Endometrium (tissue), 2 donors: ENCODE data around the gene RELT.
"Not testable (repeated sequence)": the region's sequence is repeated elsewhere in the genome, so short reads cannot be mapped to it uniquely, and the experiment has no call there.

ENCODE experiments used
- FAIRE-seq: peaks from 2 replicates; lab custom pipeline; 2012; peaks lifted over from hg19 to GRCh38; lab: Jason Lieb, UNC
- donor health status: control.
- donor health status: control.

The RELT gene

GRCh38 chr11:73404506-73405145, 28.4 kb downstream of the RELT start:
- FAIRE-seq: no peak

- FAIRE-seq: no peak
Measured at GRCh38 chr11:73405146-73405510, 28.9 kb downstream of the RELT start.

DNA sequence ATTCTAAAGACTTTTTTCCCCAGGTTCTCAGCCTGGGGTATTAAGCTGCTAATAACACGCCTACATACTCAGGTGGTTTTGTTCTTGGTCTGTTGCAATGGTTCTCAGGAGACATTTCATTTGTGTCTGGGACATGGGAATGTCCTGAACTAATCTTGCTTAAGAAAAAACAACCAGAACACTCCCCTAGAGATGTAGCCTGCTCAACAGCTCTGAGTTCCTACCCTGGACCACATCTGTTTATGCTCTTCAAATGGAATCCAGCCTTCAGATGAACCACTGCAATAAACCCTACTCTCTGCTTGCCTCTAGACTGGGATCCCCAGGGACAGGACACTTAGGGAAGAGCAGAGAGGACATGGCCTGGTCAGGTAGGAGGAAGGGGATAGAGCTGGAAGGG, 29.9 kb downstream of the RELT start:
- no peak for FAIRE-seq

- FAIRE-seq: no peak
Measured at GRCh38 chr11:73406619-73407018, 30.4 kb downstream of the RELT start.

- no peak for FAIRE-seq
Measured at GRCh38 chr11:73409431-73409830, 33.2 kb downstream of the RELT start.

DNA sequence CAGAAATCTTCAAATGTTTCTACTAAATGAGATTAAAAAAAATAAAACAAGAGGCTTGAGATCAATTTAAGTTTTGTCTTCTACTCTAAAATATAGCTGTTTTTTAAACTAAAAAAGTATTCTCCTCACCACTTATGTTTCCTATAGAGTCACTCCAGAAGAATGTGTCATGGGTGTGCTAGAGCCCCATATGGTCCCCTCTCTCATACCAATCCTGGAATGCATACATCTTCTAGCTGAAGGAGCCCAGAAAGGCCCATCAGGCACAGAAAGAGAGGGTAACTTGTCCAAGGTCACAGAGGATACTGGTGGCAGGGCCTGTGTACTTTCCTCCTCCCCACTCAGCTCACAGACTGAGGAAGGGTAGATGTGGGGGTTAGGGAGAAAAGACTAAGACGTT, 34.4 kb downstream of the RELT start:
- no peak for FAIRE-seq

DNA sequence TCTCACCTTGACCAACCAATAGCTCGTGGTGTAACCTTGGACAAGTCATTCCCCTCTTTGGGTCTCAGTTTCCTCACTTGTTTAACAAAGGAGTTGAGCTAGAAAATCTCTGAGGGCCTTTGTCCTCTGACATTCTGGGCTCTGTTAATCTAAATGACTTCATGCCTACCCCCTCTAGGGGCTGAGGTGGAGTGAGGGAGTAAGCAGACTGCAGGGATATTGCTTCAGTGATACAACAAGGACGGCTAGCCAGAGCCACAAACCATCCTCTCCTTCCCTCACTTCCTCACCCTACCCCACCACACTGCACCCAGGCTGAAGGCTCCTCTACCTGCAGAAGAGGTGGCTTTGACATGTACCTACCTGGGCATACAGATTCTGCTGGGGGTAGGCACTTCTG, 34.8 kb downstream of the RELT start:
- no peak for FAIRE-seq

- FAIRE-seq: no peak
Measured at GRCh38 chr11:73412308-73412707, 36.1 kb downstream of the RELT start.

GRCh38 chr11:73413256-73413655, 37.1 kb downstream of the RELT start:
- no peak for FAIRE-seq

DNA sequence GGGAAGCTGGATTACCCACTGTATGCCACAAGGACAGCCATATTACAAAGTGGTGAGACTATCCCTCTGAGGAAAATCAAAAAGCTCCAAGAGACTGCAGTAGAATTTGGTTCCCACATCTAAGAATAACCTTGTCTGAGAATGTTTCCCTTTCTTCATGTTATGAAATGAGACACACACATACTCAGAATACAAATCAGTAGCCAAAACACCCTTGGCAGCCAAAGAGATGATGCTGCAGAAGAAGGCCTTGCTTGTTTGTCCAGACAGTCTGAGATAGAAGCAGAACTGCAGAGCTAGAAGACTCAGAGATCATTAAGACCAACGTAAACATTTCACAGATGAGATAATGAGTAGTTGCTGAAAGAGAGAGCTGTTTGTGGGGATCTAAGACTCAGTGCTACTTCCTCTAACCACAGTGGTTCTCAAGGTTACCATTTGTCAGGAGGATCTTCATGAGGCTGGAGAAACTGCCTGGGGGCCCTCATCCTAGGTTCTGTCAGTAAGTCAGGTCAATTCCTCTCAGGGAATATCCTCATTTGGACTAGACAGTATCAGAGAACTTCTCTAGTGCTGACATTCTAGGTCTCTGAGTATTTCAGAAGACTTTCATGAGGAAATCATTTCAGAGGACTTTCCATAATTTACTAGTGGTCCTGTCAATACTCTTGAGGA, 38.9 kb downstream of the RELT start:
- no peak for FAIRE-seq

- FAIRE-seq: no peak
Measured at GRCh38 chr11:73415854-73416615, 39.8 kb downstream of the RELT start.

- FAIRE-seq: no peak
Measured at GRCh38 chr11:73416786-73417185, 40.6 kb downstream of the RELT start.

- FAIRE-seq: no peak
Measured at GRCh38 chr11:73420136-73420535, 43.9 kb downstream of the RELT start.

DNA sequence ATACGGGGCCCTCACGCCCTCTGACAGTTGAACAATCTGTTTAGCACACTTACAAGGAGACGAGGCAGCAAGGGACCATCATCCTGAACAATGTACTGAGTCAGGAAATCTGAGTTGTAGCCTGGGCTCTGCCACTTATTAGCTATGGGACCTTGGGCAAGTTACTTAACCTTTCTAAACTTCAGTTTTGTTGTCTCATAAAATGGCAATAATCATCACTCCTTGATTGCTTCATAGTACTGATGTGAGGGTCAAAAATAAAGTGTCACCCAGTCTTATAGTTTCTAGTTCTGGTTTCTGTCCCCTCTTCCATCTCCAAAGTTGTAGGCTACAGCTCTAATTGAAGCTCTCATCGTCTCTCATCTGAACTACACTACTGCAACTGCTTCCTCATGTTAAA, 46.7 kb downstream of the RELT start:
- no peak for FAIRE-seq

DNA sequence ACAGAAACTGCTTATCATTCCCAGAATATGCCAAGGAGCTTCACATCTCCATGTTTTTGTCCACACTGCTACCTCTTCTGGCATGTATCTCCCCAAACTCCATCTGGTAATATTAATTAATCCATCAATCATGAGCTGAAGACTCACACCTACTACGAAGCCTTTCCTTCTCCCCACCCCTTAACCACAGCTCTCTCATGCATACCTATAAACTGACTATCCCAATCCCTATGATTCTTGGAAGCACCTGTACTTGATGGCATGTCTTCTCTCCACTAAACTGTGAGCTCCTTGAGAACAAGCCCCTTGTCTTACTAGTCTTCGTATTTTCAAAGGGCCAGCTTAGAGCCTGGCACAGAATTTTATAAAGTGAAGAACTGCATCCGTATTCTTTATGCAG, 47.3 kb downstream of the RELT start:
- FAIRE-seq: no peak

- no peak for FAIRE-seq
Measured at GRCh38 chr11:73425108-73425507, 48.9 kb downstream of the RELT start.

GRCh38 chr11:73426219-73426850, 50.1 kb downstream of the RELT start:
- FAIRE-seq: no peak

GRCh38 chr11:73428227-73428626, 52.0 kb downstream of the RELT start:
- FAIRE-seq: no peak

DNA sequence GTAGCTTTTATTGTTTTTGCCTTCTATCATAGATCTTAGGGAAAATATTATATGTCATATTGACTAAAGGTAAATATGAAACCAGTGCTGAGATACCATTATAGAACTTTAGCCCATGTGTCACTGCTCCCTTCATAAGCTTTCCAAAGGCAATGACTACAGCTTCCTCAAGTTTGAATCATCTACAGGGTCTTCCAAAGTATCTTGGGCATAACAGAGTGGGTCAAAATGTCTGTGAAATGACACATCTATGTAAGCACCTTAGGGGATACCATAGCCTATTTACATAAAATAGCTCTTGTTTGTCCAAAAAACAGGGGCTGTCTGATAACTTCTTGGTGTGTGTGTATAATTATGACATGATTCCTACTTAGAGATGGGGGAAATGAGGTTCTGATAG, 52.5 kb downstream of the RELT start:
- no peak for FAIRE-seq

GRCh38 chr11:73429121-73429750, 53.0 kb downstream of the RELT start:
- no peak for FAIRE-seq

DNA sequence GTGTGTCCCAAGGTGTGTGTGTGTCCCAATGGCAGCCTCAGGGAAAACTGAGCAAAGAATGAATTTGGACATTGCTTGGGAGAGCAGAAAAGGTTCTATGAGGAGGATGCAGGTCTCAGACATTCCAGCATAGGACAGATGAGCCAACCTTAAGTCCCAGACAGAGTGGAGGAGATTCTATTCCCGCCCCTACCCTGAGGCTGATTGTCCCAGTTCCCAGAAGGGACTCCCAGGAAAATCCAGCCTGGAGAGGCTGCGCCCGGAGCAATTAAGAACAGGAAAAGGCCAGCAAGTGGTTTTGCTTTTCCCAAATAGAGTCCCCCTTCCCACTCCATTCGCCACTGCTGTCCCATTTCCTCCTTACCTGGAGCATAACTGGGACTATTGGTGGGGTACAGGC, 54.1 kb downstream of the RELT start:
- no peak for FAIRE-seq

DNA sequence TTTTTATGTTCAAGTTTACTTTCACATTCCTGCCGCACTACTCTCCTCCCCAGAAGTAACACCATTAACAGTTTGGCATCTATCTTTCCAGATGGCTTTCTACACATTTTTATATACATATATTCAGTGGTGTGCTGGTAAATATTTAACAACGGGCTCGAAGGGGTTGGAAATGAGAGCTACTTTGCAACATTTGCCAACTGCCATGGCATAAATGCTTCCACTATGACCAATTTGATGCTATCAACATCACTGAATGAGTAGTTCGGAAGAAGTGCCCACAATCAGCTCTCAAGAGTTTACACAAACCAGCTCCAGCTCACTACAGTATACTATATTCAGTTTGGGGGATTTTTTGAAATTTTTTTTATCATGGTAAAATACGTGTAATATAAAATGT, 55.2 kb downstream of the RELT start:
- no peak for FAIRE-seq

GRCh38 chr11:73436859-73437258, 60.7 kb downstream of the RELT start:
- FAIRE-seq: not testable (repeated sequence)
